GM18861 (cell line): ENCODE data around the gene SRRM5.
"Not testable (repeated sequence)": the region's sequence is repeated elsewhere in the genome, so short reads cannot be mapped to it uniquely, and the experiment has no call there.

Source experiments
- ATAC-seq: cut with Tn5 transposase; IDR thresholded peaks from one replicate; pipeline ENCODE4 v1.9.1; 2021; ENCODE audit not compliant: unreplicated experiment

Gene SRRM5

GRCh38 chr19:43589678-43590077 is 22.2 kb upstream of the SRRM5 start:
- no peak for ATAC-seq

GRCh38 chr19:43591904-43592772 is 19.8 kb upstream of the SRRM5 start:
- ATAC-seq = no peak

GRCh38 chr19:43592800-43593350 is 19.0 kb upstream of the SRRM5 start:
- no peak for ATAC-seq

- no peak for ATAC-seq
Observed at GRCh38 chr19:43594081-43594697, 17.7 kb upstream of the SRRM5 start.

GRCh38 chr19:43594710-43595604 is 16.9 kb upstream of the SRRM5 start:
- no peak for ATAC-seq

- ATAC-seq = no peak
Observed at GRCh38 chr19:43595605-43595998, 16.3 kb upstream of the SRRM5 start.

- peak; percentile 76 for ATAC-seq
Observed at GRCh38 chr19:43595999-43596841, 15.7 kb upstream of the SRRM5 start, which contains the start of the genes IRGQ and ZNF576. TSS of gene IRGQ (minus strand) at chr19:43596134. CDS start at chr19:43595338, 796 bp downstream. TSS of gene ZNF576 (plus strand) at chr19:43596595. CDS start at chr19:43597109, 514 bp downstream.

GRCh38 chr19:43596842-43597461 is 14.9 kb upstream of the SRRM5 start:
- ATAC-seq = no peak

- ATAC-seq = no peak
Observed at GRCh38 chr19:43597876-43598275, 14.0 kb upstream of the SRRM5 start.

GRCh38 chr19:43598445-43599240 is 13.2 kb upstream of the SRRM5 start:
- ATAC-seq = no peak

GRCh38 chr19:43599635-43600295 is 12.1 kb upstream of the SRRM5 start:
- ATAC-seq = no peak

GRCh38 chr19:43600326-43600725 is 11.6 kb upstream of the SRRM5 start:
- ATAC-seq = not testable (repeated sequence)

GRCh38 chr19:43605875-43606568 is 5.9 kb upstream of the SRRM5 start:
- no peak for ATAC-seq

GRCh38 chr19:43606569-43607229 is 5.2 kb upstream of the SRRM5 start:
- ATAC-seq = no peak

- no peak for ATAC-seq
Observed at GRCh38 chr19:43607238-43608205, 4.4 kb upstream of the SRRM5 start.

- no peak for ATAC-seq
Observed at GRCh38 chr19:43609872-43610271, 2.0 kb upstream of the SRRM5 start.
